Uterus (tissue), 4 donors: ENCODE data around the gene CUZD1. TPM values are rescaled to one million over a fixed set of nuclear protein-coding genes. Genes with fewer than 3 reads are reported as not detected.

Experiments used
- DNase-seq, 2 donors: peaks; one replicate each; pipeline ENCODE4 v3.0.0-alpha.2; 2019 to 2020
- H3K27ac ChIP-seq, 2 donors: fragments of 200-600 bp; sonication (generic); 1 replicate in 1 of 2; 2 replicates in 1 of 2; pipeline ENCODE4 v1.5.1; 2016 to 2018
- H3K27me3 ChIP-seq, 2 donors: fragments of 200-600 bp; sonication (generic); one replicate each; pipeline ENCODE4 v1.5.1; 2018 to 2019; ENCODE audit warnings: control low read depth in 1 of 2
- H3K36me3 ChIP-seq, 2 donors: fragments of 200-600 bp; sonication (generic); one replicate each; pipeline ENCODE4 v1.5.1; 2019; ENCODE audit warnings: control low read depth in 1 of 2
- H3K4me1 ChIP-seq, 2 donors: fragments of 200-600 bp; sonication (generic); one replicate each; pipeline ENCODE4 v1.5.1; 2018 to 2019; ENCODE audit warnings: control low read depth in 1 of 2
- H3K4me3 ChIP-seq, 2 donors: fragments of 200-600 bp; sonication (generic); 1 replicate in 1 of 2; 2 replicates in 1 of 2; pipeline ENCODE4 v1.5.1; 2018 to 2019; ENCODE audit warnings: mild to moderate bottlenecking in 1 of 2
- H3K9me3 ChIP-seq, 2 donors: fragments of 200-600 bp; sonication (generic); one replicate each; pipeline ENCODE4 v1.5.1; 2019; ENCODE audit warnings: control low read depth in 1 of 2
- CTCF ChIP-seq, 4 experiments: fragments of 200-600 bp in 2 of 4; fragments of 450-650 bp in 2 of 4; sonication (generic) in 2 of 4; IDR thresholded peaks; one replicate each; pipeline ENCODE4 v1.5.1; 2016 to 2019; ENCODE audit warnings: antibody characterized with exemption in 4 of 4, mild to moderate bottlenecking in 2 of 4, moderate library complexity in 1 of 4
- POLR2A ChIP-seq, 2 donors: fragments of 450-650 bp; IDR thresholded peaks; one replicate each; pipeline ENCODE4 v1.6.1; 2016; ENCODE audit warnings: antibody characterized with exemption in 2 of 2, mild to moderate bottlenecking in 1 of 2, moderate library complexity in 1 of 2
- intact Hi-C: fragments of 100-400 bp; cut with DNase I; formaldehyde crosslinking; loops from one replicate; pipeline ENCODE4 v1.15.1; 2023; ENCODE audit warnings: low total_unique reads
- total RNA-seq, 4 donors: library from RNA; depleted of rRNA in 3 of 4; stranded (reverse); fragments of >200 nt in 3 of 4; gene quantifications; one replicate each; pipeline versions ENCODE4 v1.1.0 to v1.2.4, GENCODE V29; 2014 to 2023
- donor health status: DM: yes; HTN: yes; CAD: no.

Gene CUZD1
- total RNA-seq, 4 donors from 2014 or later = 0.97 to 1.5 (median 1.3) TPM; not detected in 1

- no peaks in the 10 kb centered on the region for H3K4me1 ChIP-seq
- no peak overlapping the region for H3K4me3 ChIP-seq
- H3K36me3 ChIP-seq = no peaks in the 10 kb centered on the region
- no peaks in the 10 kb centered on the region for H3K27me3 ChIP-seq
- TF ChIP-seq POLR2A (IDR thresholded peaks at IDR 0.05) = no peak
- no peak overlapping the region for H3K27ac ChIP-seq
- no peak for DNase-seq
- H3K9me3 ChIP-seq = no peaks in the 10 kb centered on the region
- intact Hi-C loops = no loop called here
Observed at GRCh38 chr10:122839505-122839904, 6.2 kb downstream of the CUZD1 start.

- Histone ChIP-seq H3K36me3 (no peaks in the 10 kb centered on the region), H3K4me1 (no peaks in the 10 kb centered on the region), H3K27ac (no peak overlapping the region), H3K4me3 (no peak overlapping the region), H3K9me3 (no peaks in the 10 kb centered on the region), H3K27me3 (no peaks in the 10 kb centered on the region)
- intact Hi-C loops = no loop called here
- TF ChIP-seq POLR2A (IDR thresholded peaks at IDR 0.05) (no peak), CTCF (IDR thresholded peaks at IDR 0.05) (no peak)
- no peak for DNase-seq
Observed at GRCh38 chr10:122838880-122839279, 6.8 kb downstream of the CUZD1 start.

DNA sequence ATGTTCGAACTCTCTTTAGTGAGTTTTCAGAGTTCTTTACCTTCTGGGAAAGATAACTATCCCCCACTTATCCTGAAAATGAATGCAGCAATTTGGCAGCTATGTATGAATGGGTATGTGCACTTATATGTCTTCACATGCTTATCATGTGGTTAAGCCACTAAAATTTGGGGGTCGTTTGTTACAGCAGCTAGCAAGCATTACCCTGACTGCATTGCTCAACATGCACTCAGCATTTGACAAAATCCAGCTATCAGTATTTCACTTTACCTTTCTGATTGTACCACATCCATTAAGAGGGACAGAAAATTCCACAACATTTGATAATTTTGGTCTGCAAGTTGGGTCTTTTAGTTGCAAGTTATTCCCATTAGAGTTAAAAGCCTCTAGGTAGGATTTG lies 9.7 kb downstream of the CUZD1 start:
- intact Hi-C loops = no loop called here
- H3K4me1 ChIP-seq = no peaks in the 10 kb centered on the region
- TF ChIP-seq CTCF (IDR thresholded peaks at IDR 0.05) (no peak), POLR2A (IDR thresholded peaks at IDR 0.05) (no peak)
- no peak for DNase-seq
- H3K27ac ChIP-seq = no peak overlapping the region
- no peaks in the 10 kb centered on the region for H3K36me3 ChIP-seq
- no peak overlapping the region for H3K4me3 ChIP-seq
- H3K27me3 ChIP-seq = no peaks in the 10 kb centered on the region
- H3K9me3 ChIP-seq = no peaks in the 10 kb centered on the region

- Histone ChIP-seq H3K9me3 (no peaks in the 10 kb centered on the region), H3K36me3 (no peaks in the 10 kb centered on the region), H3K4me3 (no peak overlapping the region), H3K4me1 (no peaks in the 10 kb centered on the region), H3K27me3 (no peaks in the 10 kb centered on the region), H3K27ac (no peak overlapping the region)
- TF ChIP-seq POLR2A (IDR thresholded peaks at IDR 0.05) (no peak), CTCF (IDR thresholded peaks at IDR 0.05) (no peak)
- DNase-seq = no peak
- intact Hi-C loops = no loop called here
Observed at GRCh38 chr10:122830965-122831353, 14.7 kb downstream of the CUZD1 start.

- Histone ChIP-seq H3K36me3 (no peaks in the 10 kb centered on the region), H3K9me3 (no peaks in the 10 kb centered on the region), H3K4me1 (no peaks in the 10 kb centered on the region), H3K4me3 (no peak overlapping the region), H3K27me3 (no peaks in the 10 kb centered on the region), H3K27ac (no peak overlapping the region)
- DNase-seq = no peak
- TF ChIP-seq POLR2A (IDR thresholded peaks at IDR 0.05) = no peak
- TF ChIP-seq CTCF (IDR thresholded peaks at IDR 0.05) = no peak
- intact Hi-C loops = no loop called here
Observed at GRCh38 chr10:122830273-122830964, 15.2 kb downstream of the CUZD1 start.

DNA sequence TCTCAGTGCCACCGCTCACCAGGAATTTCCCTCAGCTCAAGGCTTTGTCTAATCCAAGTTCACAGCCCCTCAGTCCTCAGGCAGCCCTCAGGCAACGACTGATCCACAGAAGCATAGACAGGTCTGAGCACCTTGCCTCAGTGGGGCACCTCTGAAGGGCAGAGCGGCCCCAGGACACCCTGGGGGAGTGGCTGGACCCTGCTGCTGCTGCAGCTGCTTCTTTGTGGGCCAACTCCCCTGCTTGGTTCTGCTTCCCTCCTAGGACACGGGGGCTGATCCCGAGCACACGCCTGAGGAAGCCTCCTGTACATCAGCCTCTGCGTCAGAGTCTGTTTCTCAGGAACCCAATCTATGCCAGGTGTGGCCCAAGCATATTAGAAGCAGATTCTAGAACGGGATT lies 16.2 kb downstream of the CUZD1 start:
- TF ChIP-seq CTCF (IDR thresholded peaks at IDR 0.05) (no peak), POLR2A (IDR thresholded peaks at IDR 0.05) (no peak)
- H3K4me3 ChIP-seq = no peak overlapping the region
- no peaks in the 10 kb centered on the region for H3K36me3 ChIP-seq
- intact Hi-C loops = no loop called here
- DNase-seq = no peak
- no peaks in the 10 kb centered on the region for H3K4me1 ChIP-seq
- no peaks in the 10 kb centered on the region for H3K9me3 ChIP-seq
- H3K27me3 ChIP-seq = no peaks in the 10 kb centered on the region
- no peak overlapping the region for H3K27ac ChIP-seq
